Non-pigmented ciliary epithelial cell (primary cell): ENCODE data around the gene ABCC5.
"Not testable (repeated sequence)": the region's sequence is repeated elsewhere in the genome, so short reads cannot be mapped to it uniquely, and the experiment has no call there.

Experiments used
- DNase-seq: peaks from one replicate; pipeline ENCODE4 v3.0.0-alpha.2; 2010; ENCODE audit warnings: low read depth

The ABCC5 gene

GRCh38 chr3:184017672-184018423 lies at the start of gene ABCC5:
Gene ABCC5 (minus strand): TSS chr3:184017884. CDS start chr3:184014392, 3,492 bp downstream.
- peak; percentile 70 for DNase-seq

- no peak for DNase-seq
Observed at GRCh38 chr3:184066211-184066610, 48.5 kb upstream of the ABCC5 start.

- no peak for DNase-seq
Observed at GRCh38 chr3:184062637-184063036, 45.0 kb upstream of the ABCC5 start.

- DNase-seq, result no peak
Observed at GRCh38 chr3:184059424-184059823, 41.7 kb upstream of the ABCC5 start.

- no peak for DNase-seq
Observed at GRCh38 chr3:184058029-184058428, 40.3 kb upstream of the ABCC5 start.

GRCh38 chr3:184052767-184053166 lies 35.1 kb upstream of the ABCC5 start, which contains the start of gene HTR3C:
Gene HTR3C (plus strand): TSS chr3:184053047. CDS start chr3:184053081, 34 bp downstream.
- DNase-seq, result no peak

- DNase-seq, result no peak
Observed at GRCh38 chr3:184050217-184050847, 32.6 kb upstream of the ABCC5 start.

- no peak for DNase-seq
Observed at GRCh38 chr3:184045995-184046394, 28.3 kb upstream of the ABCC5 start.

- no peak for DNase-seq
Observed at GRCh38 chr3:184042617-184043016, 24.9 kb upstream of the ABCC5 start.

GRCh38 chr3:184040010-184040409 lies 22.3 kb upstream of the ABCC5 start:
- no peak for DNase-seq

- DNase-seq, result no peak
Observed at GRCh38 chr3:184039414-184039813, 21.7 kb upstream of the ABCC5 start.

- not testable (repeated sequence) for DNase-seq
Observed at GRCh38 chr3:184038307-184038706, 20.6 kb upstream of the ABCC5 start.

GRCh38 chr3:184037816-184038215 lies 20.1 kb upstream of the ABCC5 start:
- DNase-seq, result no peak

GRCh38 chr3:184031187-184031792 lies 13.6 kb upstream of the ABCC5 start, which contains the start of gene HTR3D:
Gene HTR3D (plus strand): TSS chr3:184031742. CDS start chr3:184031742, 0 bp downstream.
- no peak for DNase-seq

- DNase-seq, result no peak
Observed at GRCh38 chr3:184030536-184030935, 12.9 kb upstream of the ABCC5 start.

GRCh38 chr3:184029443-184029842 lies 11.8 kb upstream of the ABCC5 start:
- DNase-seq, result no peak

GRCh38 chr3:184028275-184028890 lies 10.7 kb upstream of the ABCC5 start:
- DNase-seq, result not testable (repeated sequence)

- DNase-seq, result not testable (repeated sequence)
Observed at GRCh38 chr3:184025256-184025655, 7.6 kb upstream of the ABCC5 start.

GRCh38 chr3:184022323-184022722 lies 4.6 kb upstream of the ABCC5 start:
- no peak for DNase-seq

GRCh38 chr3:184018424-184018973 lies 815 bp upstream of the ABCC5 start:
- DNase-seq, result no peak

- no peak for DNase-seq
Observed at GRCh38 chr3:184016811-184017671, 643 bp downstream of the ABCC5 start.
